Activated effector memory CD4-positive, alpha-beta T cell treated with Interleukin-2 at 50 U/mL for 16 hours (primary cell): ENCODE results near the gene VILL.

Experiments used
- DNase-seq: peaks from one replicate; pipeline ENCODE4 v3.0.0-alpha.2; 2020

The VILL gene

DNA sequence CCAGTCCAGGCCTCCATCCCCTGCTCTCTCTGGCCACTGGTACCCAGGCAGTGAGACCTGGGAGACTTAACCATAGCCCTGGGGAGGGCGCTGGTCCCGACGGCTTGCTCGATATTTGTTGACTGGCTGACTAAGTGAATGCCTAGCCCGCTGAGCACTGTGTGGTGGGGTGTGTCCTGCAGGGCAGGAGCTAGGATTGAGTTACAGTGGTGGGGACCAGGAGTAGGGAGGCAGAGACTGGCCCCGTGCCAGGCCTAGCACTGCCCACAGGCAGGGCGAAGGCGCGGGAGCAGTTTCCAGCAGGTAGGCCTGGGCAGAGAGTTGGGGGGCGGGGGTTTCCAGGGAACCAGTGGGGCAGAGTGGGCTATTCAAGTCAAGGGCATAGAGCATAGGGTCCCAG lies at the start of gene VILL:
TSS of gene VILL (plus strand) at position 260 of the 400 bp plus-strand sequence. CDS start 2,887 bp downstream, outside the sequence.
- DNase-seq, result no peak

DNA sequence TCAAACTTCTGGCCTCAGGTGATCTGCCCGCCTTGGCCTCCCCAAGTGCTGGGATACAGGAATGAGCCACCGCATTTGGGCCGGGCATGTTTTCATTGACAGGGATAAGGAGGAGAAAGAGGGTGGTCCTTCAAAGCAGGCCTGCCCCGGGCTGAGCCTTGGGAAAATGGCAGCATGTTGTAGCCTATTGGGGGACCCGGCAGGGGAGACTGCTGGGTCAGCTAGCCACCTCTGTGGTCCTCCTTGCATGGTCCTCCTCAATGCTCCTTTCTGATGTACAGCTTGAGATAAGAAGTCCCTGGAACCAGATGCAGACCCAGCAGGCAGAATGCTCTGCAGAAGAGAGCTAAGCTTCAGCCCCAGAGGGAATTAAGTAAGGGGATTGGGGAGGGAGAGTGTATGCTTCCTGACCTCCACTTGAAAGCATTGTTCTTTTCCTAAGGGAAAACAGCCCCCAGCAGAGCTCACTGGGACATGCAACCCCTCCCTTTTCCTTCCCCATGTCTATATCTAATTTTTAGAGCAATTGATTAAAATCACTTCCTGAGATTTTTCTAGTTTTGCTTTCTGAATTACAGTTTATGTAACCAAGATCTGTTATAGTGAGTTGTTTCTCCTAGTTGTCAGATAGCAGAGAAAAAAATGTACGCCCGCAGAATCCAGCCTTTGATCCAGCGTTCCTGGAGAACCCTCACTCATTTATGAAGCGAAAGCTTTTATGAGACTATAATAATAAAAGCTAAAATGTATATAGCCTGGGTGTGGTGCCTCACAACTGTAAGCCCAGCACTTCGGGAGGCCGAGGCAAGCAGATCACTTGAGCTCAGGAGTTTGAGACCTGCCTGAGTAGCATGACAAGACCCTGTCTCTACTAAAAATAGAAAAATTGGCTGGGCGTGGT lies 48.7 kb upstream of the VILL start:
- DNase-seq, result no peak

DNA sequence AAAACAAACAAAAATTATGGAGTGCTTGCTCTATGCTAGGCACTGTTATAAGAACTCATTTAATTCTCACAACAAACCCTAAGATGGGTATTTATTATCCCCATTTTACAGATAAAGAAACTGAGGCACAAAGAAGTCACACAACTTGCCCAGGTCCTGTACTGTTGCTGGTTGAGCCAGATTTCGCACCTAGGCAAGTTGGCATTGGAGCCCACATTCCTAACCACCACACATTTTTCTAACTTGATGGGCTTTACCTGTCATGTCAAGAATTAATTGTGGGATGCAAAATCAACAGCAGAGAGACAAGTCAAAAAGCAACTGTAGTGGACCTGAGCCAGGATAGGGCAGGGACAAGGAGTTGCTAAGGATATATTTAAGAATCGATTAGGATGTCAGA lies 47.9 kb upstream of the VILL start:
- DNase-seq, result no peak

DNA sequence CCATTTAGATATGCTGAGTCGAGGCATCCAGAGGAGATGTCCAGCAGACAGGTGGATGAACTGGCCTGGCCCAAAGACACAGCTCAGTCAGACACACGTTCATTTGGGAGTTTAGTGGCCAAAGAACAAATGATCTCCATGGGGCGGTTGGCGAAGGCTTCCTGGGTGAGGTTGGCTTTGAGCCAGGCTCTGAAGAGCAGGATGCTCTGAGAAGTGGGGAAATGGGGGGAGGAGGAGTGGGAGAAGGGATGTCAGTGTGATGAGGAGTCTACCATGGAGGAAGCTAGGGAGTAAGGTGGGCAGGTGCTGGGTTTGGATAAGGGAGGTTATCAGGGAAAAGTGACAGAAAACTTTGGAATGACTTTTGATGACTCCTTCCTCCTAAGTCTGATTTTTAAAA lies 47.5 kb upstream of the VILL start:
- DNase-seq, result no peak

DNA sequence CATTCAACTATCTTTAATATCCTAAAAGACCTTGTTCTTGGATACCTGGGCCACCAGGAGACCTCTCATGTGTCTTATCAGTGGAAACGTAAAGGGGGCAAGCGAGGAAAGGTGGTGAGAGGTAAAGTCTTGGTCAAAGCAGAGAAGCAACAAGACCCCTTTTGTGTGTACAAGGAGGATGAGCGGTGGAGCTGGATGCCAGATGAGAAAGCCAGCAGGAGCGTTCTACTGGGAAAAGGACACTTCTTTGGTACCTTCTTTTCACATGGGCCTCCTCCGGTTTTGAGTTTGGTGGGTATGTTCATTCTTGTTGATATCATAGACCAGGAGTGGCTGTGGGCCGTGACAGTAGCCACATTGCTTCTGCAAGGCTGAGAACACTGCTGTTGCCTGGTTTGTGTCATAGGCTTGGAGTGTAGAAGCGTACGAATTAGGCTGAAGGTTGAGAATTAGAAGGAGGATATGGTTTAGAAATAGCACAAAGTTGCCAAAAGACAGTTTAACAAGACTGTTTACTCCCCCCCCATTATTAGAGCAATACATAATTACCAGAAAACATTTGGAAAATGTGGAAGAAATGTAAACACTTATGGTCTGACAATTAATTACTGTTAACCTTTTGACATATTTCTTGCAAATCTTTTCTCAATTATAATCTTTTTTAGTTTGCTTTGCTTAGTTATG lies 46.8 kb upstream of the VILL start:
- DNase-seq, result no peak

DNA sequence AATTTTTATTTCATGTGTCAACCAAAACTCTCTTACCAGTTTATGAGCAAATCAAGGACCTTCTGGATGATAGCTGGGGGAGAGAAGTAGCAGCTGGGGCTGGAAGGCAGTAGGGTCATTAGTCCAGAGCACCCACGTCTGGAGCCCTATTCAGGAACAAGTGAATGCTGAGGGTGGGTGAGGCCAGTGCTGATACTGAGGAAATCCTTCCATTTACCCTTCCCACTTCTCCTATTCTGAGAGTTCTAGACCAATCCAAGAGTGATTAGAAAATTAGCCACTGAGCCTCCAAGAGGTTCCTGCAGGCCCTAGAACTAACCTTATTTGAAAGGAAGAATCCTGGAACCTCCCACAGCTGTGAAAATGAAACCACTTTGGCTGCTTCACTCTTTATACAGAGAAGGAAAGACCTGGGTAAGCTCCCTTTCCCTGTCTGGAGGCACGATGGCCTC lies 46.2 kb upstream of the VILL start:
- DNase-seq, result no peak

DNA sequence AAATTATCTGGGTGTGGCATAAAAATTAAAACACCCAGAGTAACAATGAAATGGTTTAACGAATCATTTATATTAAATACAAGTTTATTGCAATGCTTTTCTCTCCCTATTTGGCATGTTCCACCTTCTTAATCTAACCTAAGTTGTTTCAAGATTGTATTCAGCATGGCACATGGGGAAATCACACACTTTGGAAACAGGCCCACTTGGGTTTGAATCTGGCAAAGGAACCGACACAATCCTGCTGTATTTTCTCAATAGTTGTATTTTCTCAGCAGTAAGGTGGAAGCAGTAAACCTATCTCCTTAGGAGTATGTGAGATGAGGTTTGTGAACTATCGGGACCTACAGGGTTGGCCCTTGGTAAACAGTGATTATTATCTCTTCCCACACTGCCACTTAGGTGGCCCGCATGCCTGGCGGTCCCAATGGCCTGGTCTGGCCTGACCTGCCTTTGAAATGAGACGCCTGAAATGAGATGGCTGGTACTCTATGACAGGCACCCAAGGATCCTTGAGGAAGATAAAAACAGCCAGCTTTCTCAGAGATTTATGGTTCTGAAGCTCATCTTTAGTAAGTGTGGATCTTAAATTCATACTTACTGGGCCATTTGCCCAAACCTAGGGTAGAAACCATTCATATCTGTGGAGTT lies 45.3 kb upstream of the VILL start:
- no peak for DNase-seq

DNA sequence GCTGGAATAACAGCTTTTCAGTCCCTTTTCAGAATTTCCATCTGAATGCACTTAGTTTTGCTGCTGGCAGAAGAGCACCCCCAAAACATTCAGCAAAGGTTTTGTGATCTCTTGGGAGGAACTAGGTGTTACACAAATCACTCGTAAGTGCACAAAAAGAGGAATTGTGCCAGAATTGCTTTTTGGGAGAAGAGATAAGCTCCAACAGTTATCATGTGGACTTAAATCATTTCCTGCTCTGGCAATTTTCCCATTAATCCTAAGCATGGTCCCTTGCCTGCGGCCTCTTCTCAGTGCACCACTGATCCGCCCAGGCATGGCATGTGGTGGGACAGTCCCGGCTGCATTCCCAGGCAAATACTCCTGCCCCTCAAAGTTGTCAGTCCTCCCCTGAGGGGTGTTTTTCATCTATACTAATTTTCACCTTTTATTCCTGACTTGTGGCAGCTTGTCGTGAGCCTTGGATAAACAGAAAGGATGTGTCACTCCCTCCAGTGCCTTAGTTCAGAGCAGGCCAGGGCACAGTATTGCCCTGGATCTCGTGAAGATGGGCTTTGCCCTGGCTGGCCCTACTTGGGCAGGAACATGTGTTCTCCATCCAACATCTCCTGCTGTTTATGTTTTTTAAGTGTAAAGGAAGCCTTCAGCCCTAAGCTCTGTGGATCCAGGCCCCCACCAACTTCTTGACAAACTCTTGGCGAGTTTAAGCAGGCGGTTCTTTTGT lies 44.6 kb upstream of the VILL start:
- no peak for DNase-seq

DNA sequence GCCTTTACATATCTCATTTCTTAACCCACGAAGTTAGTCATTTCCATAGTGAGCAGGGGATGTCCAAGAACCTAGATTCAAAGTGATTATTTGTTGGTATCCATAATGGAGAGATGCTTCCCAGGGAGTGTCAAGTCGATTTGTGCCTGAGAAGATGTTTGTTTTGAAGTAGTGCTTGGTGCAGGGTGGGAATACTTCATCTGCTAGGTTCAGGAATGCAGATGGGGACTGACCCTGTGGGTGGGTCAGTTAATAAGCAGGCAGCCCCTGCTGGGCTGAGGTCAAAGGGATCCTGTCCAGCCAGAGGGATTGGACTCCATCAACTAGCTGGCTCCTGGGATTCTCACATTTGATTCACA lies 44.1 kb upstream of the VILL start:
- DNase-seq, result no peak

DNA sequence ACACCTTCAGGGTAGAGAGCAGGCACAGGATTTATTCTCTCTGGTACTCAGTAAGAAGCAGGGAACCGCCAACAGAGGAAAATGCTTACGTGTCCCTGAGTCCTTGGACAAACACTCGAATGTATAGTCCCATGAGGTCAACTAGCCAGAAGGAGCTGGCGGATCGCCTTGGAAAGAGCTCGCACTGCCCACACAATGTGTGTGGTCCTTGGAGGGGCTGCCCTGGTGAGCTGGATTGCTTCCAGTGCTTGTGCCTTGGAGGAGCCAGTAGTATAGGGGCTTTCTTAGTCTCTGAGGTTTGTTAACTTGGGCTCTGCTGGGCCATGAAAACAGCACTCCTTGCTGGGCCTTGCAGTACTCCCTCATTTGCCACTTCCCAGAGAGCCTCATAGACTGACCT lies 40.7 kb upstream of the VILL start:
- no peak for DNase-seq

DNA sequence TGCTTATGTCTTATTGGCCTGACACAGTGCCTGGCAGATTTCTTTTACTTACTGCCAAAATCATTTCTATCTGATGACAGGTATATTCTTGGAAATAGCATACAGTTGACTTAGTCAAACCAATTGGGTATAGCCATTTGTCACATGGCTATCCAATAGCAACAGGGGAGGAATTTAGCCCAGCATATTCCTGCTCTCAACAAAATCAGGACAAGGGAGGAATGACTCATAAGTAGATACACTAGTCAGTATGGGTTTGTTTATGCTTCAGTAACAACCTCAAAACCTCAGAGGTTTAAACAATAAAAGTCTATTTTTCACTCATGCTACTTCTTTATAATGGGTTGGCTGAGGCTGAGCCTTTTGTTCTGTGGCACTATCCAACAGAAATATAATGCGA lies 38.0 kb upstream of the VILL start:
- no peak for DNase-seq

DNA sequence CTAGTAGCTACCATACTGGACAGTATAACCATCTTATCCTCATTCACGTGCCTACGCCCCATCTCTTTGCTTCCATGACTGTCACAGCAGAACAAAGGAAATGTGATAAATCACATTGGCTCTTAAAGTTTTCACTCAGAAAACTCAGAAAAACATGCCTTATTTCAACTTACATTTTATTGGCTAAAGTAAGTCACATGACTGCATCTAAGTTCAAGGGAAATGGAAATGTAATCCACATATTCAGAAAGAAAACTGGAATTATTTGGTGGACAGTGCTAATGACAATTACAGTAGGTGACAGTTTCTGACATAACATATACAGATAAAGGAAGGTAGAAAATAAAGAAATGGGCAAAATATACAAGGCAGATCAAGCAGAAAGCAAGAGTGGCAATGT lies 37.4 kb upstream of the VILL start:
- DNase-seq, result no peak

DNA sequence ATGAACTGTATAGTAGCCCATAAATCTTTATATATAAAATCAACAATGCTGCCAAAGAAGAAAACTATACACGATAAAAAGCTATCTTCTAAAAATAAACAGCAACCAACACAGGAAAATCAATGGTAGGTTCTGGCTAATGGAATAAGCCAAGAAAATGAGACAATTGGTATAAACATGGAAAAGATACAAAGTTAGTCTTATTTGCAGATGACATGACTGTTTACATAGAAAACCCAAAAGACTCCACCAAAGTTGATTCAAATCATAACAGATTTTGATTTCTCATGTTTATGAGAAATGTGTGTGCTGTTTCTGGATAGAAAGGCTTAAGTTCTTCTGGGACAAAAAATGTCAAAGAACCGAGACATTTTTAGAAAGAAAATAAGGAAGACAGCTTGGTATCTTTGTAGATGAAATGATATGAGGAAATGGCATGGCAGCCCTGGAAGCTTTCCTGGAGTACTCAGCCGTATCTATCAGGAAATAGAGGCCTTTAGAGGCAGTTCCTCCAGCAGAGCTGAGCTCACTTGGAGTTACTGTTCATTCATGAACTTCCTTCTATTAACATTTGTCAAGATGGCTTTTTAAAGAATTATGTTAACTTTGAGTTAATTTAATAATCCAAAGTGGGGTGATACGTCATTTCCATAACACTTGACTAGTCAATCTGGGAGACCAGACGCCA lies 36.7 kb upstream of the VILL start:
- DNase-seq, result no peak

DNA sequence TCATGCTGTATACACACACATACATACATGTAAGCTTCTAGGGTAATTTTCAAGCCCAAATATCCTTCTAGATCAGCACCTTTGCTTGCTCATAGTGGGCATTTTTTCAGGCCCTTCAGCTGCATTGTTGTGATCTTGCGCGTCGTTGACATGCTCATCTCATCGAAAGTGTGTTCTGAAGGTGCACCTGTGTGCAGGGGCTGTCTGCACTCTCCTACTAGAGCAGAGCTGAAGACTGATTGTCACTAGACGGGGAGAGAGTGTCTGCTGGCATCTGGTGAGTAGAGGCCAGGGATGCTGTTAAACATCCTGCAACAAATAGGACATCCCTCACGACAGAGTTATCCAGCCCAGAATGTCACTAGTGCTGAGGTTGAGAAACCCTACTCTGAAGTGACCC lies 35.7 kb upstream of the VILL start:
- DNase-seq, result no peak

DNA sequence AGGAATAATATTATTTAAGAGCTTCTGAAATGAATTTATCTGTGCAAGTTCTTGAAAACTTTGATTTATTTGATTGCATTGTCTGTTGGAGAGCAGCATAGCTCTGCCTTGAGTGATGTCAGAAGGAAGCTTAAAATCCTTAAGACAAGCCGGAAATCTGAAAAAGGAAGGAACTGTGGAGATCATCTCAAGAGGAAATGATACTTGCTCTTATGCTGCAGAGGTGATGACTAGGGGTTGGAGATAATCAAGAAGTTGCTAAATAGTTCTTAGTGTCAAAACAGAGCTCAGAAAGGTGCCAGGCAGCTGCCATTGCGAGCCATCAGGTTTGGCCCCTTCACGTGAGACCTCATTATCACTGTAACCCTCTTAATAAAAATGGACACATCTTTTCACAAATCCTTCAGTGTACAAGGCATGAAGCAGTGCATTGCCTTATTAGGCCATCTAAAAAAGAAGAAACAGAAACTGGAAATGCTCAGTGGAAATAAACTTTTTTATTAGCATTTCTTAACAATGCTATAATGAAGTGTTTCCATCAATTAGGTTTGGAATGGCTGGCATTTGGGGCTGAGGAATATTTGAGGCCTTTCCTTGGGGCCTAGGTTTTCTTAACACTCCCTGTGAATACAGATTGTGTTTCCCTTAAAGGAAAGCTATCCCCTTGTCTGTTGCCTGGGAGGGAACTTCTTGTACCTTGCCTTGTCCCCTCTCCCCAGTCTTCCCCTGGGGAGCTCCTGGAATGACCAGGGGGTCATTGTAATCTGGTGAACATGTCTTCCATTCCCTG lies 34.5 kb upstream of the VILL start:
- no peak for DNase-seq

DNA sequence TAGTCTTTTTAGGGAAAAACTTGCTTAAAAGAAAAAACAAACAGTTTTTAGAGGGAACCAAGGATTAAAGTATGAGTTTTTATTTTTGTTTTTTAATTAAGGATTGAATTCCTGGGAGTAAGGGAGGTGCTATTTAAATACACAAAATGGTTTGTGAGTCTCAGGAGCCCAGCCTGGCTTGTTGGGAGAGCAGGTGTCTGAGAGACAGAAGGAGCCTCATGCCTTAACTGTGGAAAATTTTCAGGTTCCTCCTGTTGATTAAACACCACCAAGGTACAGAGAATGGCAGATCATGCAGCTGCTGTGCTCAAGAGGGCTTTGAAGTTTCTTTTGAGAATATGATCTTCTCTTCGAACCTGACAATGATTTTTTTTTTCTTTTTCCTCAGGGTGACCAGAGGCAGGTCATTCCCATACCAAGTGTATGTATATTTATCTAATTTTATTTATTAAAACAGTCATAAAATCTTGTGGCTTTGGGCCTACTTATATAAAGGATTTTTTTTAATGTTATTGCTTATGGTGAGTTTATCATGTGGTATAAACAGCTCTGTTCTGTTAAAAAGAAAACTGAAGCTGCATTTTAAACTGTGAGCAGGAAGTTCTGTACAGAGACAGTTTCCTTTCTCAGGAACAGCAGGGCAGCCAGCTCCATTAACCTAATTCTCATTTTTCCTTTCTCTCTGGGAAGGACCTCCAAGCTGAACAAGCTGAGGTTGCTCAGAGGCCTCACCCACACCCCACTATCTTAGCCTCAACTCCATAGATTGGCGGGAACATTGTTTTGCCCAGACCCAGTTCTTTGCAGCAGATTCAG lies 33.7 kb upstream of the VILL start:
- no peak for DNase-seq

DNA sequence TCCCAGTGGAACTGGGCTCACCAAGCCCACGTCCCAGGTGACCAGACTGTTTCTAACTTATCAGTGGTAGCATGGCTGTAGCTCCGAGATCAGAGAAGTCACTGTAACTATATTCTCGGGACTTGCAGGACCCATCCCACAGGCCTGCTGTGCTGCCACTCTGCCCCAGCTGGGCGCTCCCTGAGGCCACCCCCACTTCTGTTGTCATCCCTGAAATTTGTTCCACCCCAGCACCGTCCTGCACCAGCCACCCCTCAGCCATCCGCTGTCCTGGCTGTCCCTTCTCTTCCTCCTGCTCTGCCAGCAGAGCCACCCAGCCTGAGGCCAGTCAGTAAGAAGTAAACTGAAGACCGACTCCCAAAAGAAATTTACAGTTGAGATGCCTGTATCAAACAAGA lies 33.0 kb upstream of the VILL start:
- no peak for DNase-seq

DNA sequence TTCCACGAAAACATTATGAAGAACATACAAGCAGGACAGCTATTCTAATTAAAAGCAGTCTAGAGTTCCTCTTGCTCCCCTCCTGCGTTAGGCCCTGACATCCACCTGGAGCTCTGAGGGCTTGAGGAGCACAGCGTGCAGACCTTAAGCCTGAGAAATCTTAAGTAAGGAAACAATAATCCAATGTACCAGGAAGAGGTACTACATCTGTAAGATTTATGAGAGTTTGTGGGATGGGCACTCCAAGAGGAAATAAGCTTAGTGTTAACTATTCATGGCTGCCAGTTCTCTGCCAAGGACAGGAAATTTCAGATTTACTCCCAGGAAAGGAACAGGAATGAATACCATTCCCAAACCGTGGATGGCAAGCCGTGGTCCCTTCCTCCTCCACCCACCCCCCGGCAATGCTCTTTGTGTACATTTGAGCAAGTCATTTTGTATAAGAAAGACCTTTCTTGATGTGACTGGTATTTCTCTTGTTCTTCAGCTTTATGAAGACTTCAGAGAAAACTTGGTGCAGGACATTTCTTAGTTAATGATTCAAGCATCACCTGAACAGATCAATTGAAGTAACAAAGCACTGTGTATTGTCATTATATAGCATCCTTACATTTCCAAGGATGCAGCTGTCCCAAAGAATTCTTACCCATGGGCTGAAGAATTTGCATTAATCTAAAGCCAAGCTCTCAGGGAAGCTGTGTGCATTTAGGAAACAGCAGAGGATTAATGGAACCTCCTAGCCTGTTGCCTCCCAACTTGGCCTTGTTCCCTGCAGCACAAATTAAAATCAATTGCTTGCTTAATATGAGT lies 28.8 kb upstream of the VILL start:
- no peak for DNase-seq

DNA sequence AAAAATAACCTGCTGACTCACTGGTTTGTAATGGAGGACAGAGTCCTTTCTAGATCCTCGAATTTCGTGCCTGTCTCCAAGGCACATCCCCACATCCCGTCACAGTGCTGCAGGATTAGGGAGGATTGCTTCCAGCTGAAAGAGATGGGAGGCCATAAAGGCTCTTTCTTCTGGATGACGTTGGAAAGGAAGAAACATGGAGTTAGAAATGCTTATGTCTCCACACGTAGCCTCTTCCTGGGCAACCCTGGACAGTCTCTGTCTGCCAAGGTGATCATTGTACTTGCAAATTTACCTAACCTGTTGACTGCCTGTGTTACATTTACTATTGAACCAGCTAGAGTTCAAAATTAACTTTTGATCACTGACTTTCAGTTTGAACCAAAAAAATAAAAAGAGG lies 27.6 kb upstream of the VILL start:
- no peak for DNase-seq

DNA sequence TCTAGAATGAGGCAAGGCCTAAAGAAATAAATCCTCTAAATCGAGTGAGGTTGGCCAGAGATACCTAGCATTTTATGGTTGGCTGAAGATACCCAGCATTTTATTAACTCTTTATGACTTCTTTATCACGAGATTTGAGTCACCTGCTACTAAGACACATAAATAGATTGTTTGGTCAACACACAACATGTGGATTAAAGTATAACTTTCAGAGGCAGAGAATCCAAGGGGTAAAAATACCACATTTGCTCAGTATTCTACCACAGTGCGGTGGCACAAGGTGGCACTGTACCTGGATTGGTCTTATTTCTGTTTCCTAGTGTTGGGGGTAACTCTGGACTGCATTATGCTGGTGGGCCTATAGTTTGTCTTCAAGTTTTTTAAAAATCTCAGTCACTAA lies 27.0 kb upstream of the VILL start:
- DNase-seq, result no peak
